Measurements from ENCODE around the gene KCND2.

DNA sequence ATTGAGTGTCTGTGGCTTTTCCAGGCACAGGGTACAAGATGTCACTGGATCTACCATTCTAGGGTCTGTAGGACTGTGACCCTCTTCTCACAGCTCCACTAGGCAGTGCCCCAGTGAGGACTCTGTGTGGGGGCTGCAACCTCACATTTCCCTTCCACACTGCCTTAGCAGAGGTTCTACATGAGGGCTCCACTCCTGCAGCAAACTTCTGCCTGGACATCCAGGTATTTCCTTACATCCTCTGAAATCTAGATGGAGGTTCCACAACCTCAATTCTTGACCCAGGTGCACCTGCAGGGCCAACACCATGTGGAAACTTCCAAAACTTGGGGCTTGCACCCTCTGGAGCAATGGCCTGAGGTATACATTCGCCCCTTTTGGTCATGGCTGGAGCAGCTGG is 183.7 kb downstream of the KCND2 start:
- TF ChIP-seq, protein P1, sequence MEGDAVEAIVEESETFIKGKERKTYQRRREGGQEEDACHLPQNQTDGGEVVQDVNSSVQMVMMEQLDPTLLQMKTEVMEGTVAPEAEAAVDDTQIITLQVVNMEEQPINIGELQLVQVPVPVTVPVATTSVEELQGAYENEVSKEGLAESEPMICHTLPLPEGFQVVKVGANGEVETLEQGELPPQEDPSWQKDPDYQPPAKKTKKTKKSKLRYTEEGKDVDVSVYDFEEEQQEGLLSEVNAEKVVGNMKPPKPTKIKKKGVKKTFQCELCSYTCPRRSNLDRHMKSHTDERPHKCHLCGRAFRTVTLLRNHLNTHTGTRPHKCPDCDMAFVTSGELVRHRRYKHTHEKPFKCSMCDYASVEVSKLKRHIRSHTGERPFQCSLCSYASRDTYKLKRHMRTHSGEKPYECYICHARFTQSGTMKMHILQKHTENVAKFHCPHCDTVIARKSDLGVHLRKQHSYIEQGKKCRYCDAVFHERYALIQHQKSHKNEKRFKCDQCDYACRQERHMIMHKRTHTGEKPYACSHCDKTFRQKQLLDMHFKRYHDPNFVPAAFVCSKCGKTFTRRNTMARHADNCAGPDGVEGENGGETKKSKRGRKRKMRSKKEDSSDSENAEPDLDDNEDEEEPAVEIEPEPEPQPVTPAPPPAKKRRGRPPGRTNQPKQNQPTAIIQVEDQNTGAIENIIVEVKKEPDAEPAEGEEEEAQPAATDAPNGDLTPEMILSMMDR (IDR thresholded peaks at IDR 0.05), result no peak
- no peak for TF ChIP-seq EP300 (IDR thresholded peaks at IDR 0.05)
